Trophoblast cell (in vitro differentiated cells and primary cell): ENCODE data around the gene AGPAT3.

Experiments
- DNase-seq, 2 donors: peaks; one replicate each; pipeline ENCODE4 v3.0.0-alpha.2; 2016
- H2AFZ ChIP-seq: 2 replicates; pipeline ENCODE4 v1.6.1; 2013; ENCODE audit warnings: low read length, moderate library complexity, mild to moderate bottlenecking; ENCODE audit not compliant: insufficient read depth, poor library complexity
- H2AK5ac ChIP-seq: 2 replicates; pipeline ENCODE4 v1.6.1; 2013; ENCODE audit warnings: mild to moderate bottlenecking, low read length
- H2BK120ac ChIP-seq: 2 replicates; pipeline ENCODE4 v1.6.1; 2013; ENCODE audit warnings: low read length, mild to moderate bottlenecking, moderate library complexity; ENCODE audit not compliant: insufficient read depth, poor library complexity
- H2BK12ac ChIP-seq: 2 replicates; pipeline ENCODE4 v1.6.1; 2013; ENCODE audit warnings: mild to moderate bottlenecking, low read length, moderate library complexity
- H2BK5ac ChIP-seq: 2 replicates; pipeline ENCODE4 v1.6.1; 2013; ENCODE audit warnings: low read length, low read depth, moderate library complexity, mild to moderate bottlenecking; ENCODE audit not compliant: poor library complexity
- H3K14ac ChIP-seq: 2 replicates; pipeline ENCODE4 v1.6.1; 2013; ENCODE audit warnings: mild to moderate bottlenecking, low read length
- H3K18ac ChIP-seq: 2 replicates; pipeline ENCODE4 v1.6.1; 2013; ENCODE audit warnings: mild to moderate bottlenecking, low read length
- H3K23ac ChIP-seq: 2 replicates; pipeline ENCODE4 v1.6.1; 2013; ENCODE audit warnings: low read length
- H3K27ac ChIP-seq: 2 replicates; pipeline ENCODE4 v1.5.1; 2013; ENCODE audit warnings: low read depth, mild to moderate bottlenecking, inconsistent platforms, low read length, moderate library complexity
- H3K27me3 ChIP-seq: 2 replicates; pipeline ENCODE4 v1.6.1; 2013; ENCODE audit warnings: inconsistent platforms, mild to moderate bottlenecking, low read length, moderate library complexity; ENCODE audit not compliant: insufficient read depth
- H3K36me3 ChIP-seq, 2 experiments: 1 replicate in 1 of 2; 2 replicates in 1 of 2; pipeline ENCODE4 v1.6.1; 2013; ENCODE audit warnings: low read length in 2 of 2, mild to moderate bottlenecking in 2 of 2, moderate library complexity in 1 of 2; ENCODE audit not compliant: insufficient read depth in 2 of 2, control insufficient read depth in 1 of 2
- H3K4ac ChIP-seq: 2 replicates; pipeline ENCODE4 v1.6.1; 2013; ENCODE audit warnings: low read depth, mild to moderate bottlenecking, low read length, moderate library complexity
- H3K4me1 ChIP-seq, 2 experiments: 1 replicate in 1 of 2; 2 replicates in 1 of 2; pipeline ENCODE4 v1.6.1; 2013; ENCODE audit warnings: low read length in 2 of 2, mild to moderate bottlenecking in 2 of 2, moderate library complexity in 1 of 2; ENCODE audit not compliant: insufficient read depth in 2 of 2, control insufficient read depth in 1 of 2
- H3K4me2 ChIP-seq: 2 replicates; pipeline ENCODE4 v1.6.1; 2013; ENCODE audit warnings: inconsistent platforms, mild to moderate bottlenecking, low read length, moderate library complexity
- H3K4me3 ChIP-seq: 2 replicates; pipeline ENCODE4 v1.5.1; 2013; ENCODE audit warnings: mild to moderate bottlenecking, low read depth, low read length, inconsistent platforms
- H3K79me1 ChIP-seq: one replicate; pipeline ENCODE4 v1.6.1; 2013; ENCODE audit warnings: low read length
- H3K79me2 ChIP-seq: 2 replicates; pipeline ENCODE4 v1.6.1; 2013; ENCODE audit warnings: low read length, mild to moderate bottlenecking; ENCODE audit not compliant: control insufficient read depth, insufficient read depth, poor library complexity
- H3K9ac ChIP-seq: 2 replicates; pipeline ENCODE4 v1.6.1; 2013; ENCODE audit warnings: mild to moderate bottlenecking, low read length
- H3K9me3 ChIP-seq: 2 replicates; pipeline ENCODE4 v1.6.1; 2013; ENCODE audit warnings: low read depth, mild to moderate bottlenecking, control low read depth, inconsistent platforms, low read length; ENCODE audit not compliant: insufficient read depth
- H4K12ac ChIP-seq: 2 replicates; pipeline ENCODE4 v1.6.1; 2013; ENCODE audit warnings: low read depth, mild to moderate bottlenecking, low read length, moderate library complexity
- H4K8ac ChIP-seq: 2 replicates; pipeline ENCODE4 v1.6.1; 2013; ENCODE audit warnings: low read depth, mild to moderate bottlenecking, low read length, moderate library complexity
- H4K91ac ChIP-seq: one replicate; pipeline ENCODE4 v1.6.1; 2013; ENCODE audit warnings: low read depth, mild to moderate bottlenecking, low read length, moderate library complexity
- WGBS: extraction: QIAGEN DNeasy Blood & Tissue Kit; methylation state at CpG from one replicate; pipeline ENCODE4 v1.1.7; 2013; ENCODE audit warnings: missing lambda C conversion rate; ENCODE audit not compliant: insufficient read length, insufficient coverage; ENCODE audit errors: extremely low coverage; 5-methylcytosine and 5-hydroxymethylcytosine counted together

AGPAT3 gene

DNA sequence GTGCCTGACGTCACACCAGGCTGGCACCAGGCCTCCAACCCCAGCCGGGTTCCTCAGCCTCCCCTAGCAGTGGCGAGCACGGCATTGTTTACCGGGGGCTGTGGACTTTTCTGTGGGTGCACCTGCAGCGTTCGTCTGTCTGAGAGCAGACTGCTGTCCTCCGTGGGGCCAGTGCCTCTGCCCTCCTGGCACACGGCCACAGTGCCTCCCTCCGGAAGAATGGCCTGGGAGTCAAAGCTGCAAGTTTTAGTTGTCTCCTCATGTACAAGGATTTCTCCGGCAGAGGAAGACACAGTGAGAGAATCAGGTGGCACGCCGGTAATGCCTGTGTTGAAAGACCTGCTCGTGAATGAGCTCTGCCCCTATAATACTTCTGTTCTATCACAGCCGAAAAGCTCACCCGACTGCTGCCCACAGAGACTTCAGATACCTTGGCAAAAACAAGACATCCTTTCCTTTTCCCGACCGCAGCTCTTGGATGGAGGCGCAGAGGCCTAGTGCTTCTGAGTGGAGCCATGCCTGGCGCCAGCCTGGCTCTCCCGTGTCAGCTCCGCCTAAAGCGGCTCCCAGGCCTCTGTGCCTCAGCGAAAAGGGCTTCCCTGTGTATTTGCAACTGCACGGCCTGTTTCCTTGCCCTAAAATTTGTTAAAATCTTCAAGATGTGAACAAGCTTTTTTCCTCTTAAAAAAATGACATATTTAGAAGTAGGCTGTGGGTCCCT is 71.4 kb downstream of the AGPAT3 start:
- no peaks in the 10 kb centered on the region for H3K27me3 ChIP-seq
- H2AK5ac ChIP-seq, result no peak overlapping the region
- H3K14ac ChIP-seq, result no peak overlapping the region
- peaks cover 5% of the 10 kb centered on the region for H3K9me3 ChIP-seq
- H3K4me2 ChIP-seq, result no peak overlapping the region
- H3K4me3 ChIP-seq, result no peak overlapping the region
- no peak overlapping the region for H2AFZ ChIP-seq
- DNase-seq, result no peak
- no peak overlapping the region for H2BK5ac ChIP-seq
- no peak overlapping the region for H3K9ac ChIP-seq
- H3K4ac ChIP-seq, result no peak overlapping the region
- no peak overlapping the region for H3K23ac ChIP-seq
- H3K36me3 ChIP-seq, result no peaks in the 10 kb centered on the region
- H2BK12ac ChIP-seq, result no peak overlapping the region
- H4K8ac ChIP-seq, result no peak overlapping the region
- H3K27ac ChIP-seq, result no peak overlapping the region
- no CpG with 5 or more reads among the region's 25 CpGs for WGBS
- no peaks in the 10 kb centered on the region for H3K79me1 ChIP-seq
- H3K4me1 ChIP-seq, result no peaks in the 10 kb centered on the region
- no peak overlapping the region for H3K18ac ChIP-seq
- no peak overlapping the region for H4K91ac ChIP-seq
- no peak overlapping the region for H2BK120ac ChIP-seq
- no peaks in the 10 kb centered on the region for H3K79me2 ChIP-seq
- H4K12ac ChIP-seq, result no peak overlapping the region

DNA sequence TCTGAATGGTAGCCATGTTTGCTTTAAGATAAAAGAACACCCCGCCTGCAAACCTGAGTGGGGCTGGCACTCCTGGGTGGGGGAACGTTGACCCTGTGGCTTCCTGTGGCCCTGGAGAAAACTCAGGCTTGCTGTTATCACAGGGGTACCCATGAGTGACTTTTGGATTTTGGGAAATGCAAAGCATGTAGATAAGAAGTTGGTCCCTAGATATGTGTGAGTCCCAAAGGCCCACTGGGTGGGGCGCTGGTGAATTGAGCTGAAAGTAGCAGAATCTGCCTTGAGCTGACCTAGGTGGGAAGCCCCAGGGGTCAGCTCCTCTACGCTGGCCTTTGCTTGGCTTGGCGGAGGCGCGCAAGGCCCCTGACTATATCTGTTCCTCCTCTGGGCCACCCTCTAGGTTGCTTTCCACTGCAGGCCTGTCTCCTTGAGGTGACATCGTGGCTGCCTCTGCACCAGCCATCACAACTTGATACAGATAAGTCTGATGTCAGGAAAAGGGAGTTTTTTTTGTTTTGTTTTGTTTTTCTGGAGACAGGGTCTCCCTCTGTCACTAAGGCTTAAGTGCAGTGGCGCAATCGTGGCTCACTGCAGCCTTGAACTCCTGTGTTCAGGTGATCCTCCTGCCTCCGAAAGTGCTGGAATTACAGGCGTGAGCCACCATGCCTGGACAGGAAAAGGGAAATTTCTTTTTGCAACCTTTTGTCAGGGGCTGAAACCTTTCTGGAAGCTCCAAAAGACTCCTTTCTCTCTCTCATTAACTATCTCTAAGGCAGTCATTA is 72.2 kb downstream of the AGPAT3 start:
- WGBS, result no CpG with 5 or more reads among the region's 12 CpGs
- H2AFZ ChIP-seq, result no peak overlapping the region
- no peak overlapping the region for H2BK120ac ChIP-seq
- peaks cover 5% of the 10 kb centered on the region for H3K9me3 ChIP-seq
- no peak overlapping the region for H3K18ac ChIP-seq
- H3K4me2 ChIP-seq, result no peak overlapping the region
- no peaks in the 10 kb centered on the region for H3K79me1 ChIP-seq
- no peak overlapping the region for H2BK5ac ChIP-seq
- no peaks in the 10 kb centered on the region for H3K36me3 ChIP-seq
- no peaks in the 10 kb centered on the region for H3K4me1 ChIP-seq
- H3K14ac ChIP-seq, result no peak overlapping the region
- no peak overlapping the region for H2AK5ac ChIP-seq
- H2BK12ac ChIP-seq, result no peak overlapping the region
- no peak overlapping the region for H4K8ac ChIP-seq
- no peak overlapping the region for H3K9ac ChIP-seq
- H4K91ac ChIP-seq, result no peak overlapping the region
- H4K12ac ChIP-seq, result no peak overlapping the region
- H3K23ac ChIP-seq, result no peak overlapping the region
- no peak overlapping the region for H3K4ac ChIP-seq
- H3K4me3 ChIP-seq, result no peak overlapping the region
- no peaks in the 10 kb centered on the region for H3K27me3 ChIP-seq
- H3K79me2 ChIP-seq, result no peaks in the 10 kb centered on the region
- H3K27ac ChIP-seq, result no peak overlapping the region
- no peak for DNase-seq

DNA sequence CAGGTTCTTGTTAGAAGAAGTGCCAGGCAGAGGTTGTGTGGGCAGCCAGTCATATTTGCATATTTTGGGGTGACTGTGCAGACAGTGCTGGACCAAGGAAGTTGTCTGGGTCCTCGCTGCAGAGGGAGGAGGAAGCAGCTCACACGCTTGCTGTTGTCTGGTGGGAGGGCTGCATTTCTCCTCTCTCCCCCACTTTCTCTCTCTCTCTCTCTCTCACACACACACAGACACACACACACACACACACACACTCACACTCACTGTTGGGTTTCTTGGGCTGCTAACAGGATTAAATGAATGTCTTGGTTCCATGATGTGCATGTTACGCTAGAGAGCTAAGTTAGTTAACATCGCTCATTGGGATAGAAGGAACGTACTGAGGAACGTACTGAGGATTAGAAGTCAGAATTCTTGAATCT is 72.9 kb downstream of the AGPAT3 start:
- no peak overlapping the region for H3K4ac ChIP-seq
- H3K18ac ChIP-seq, result no peak overlapping the region
- H3K4me1 ChIP-seq, result no peaks in the 10 kb centered on the region
- no peak overlapping the region for H2BK12ac ChIP-seq
- no peak overlapping the region for H4K8ac ChIP-seq
- H3K14ac ChIP-seq, result no peak overlapping the region
- H3K79me2 ChIP-seq, result no peaks in the 10 kb centered on the region
- no peaks in the 10 kb centered on the region for H3K36me3 ChIP-seq
- no peak overlapping the region for H2AFZ ChIP-seq
- no peak overlapping the region for H2BK5ac ChIP-seq
- no peak overlapping the region for H4K91ac ChIP-seq
- H3K9ac ChIP-seq, result no peak overlapping the region
- H3K27ac ChIP-seq, result no peak overlapping the region
- H3K4me3 ChIP-seq, result no peak overlapping the region
- no peaks in the 10 kb centered on the region for H3K79me1 ChIP-seq
- DNase-seq, result no peak
- H2BK120ac ChIP-seq, result no peak overlapping the region
- peaks cover 5% of the 10 kb centered on the region for H3K9me3 ChIP-seq
- no peak overlapping the region for H4K12ac ChIP-seq
- no peaks in the 10 kb centered on the region for H3K27me3 ChIP-seq
- no CpG with 5 or more reads among the region's 6 CpGs for WGBS
- H3K23ac ChIP-seq, result no peak overlapping the region
- H3K4me2 ChIP-seq, result no peak overlapping the region
- H2AK5ac ChIP-seq, result no peak overlapping the region

DNA sequence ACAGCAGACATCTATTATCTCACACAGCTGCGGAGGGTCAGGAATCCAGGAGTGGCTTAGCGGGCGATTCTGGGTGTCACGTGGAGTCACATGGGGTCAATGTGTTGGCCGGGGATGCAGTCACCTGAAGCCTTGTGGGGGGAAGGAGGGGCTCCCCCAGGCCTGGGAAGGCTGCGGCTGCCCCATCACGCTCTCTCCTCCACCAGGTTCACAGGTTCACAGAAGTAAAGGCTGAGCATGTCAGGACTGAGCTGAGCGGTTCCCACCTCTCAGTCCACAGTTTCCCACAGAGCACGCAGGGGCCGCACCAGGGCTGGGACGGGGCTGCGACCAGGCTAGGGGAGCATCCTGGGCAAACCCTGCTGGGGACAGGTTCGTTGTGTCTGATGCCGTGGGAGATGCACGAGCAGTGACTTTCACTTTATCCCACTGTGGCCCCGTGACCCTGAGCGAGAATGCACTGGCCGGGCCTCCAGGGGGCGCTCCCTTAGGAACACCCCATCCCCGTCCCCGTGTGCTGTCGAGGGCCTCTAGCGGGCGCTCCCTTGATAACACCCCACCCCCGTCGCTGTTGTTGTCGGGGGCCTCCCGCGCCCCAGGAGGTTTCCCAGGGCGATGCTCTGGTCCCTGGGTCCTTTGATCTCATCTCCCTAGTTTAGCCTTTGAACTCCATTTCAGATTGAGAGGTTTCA is 73.9 kb downstream of the AGPAT3 start:
- Histone ChIP-seq H3K9me3 (peaks cover 5% of the 10 kb centered on the region), H3K23ac (no peak overlapping the region)

More for the DNA sequence above, 73.9 kb downstream of the AGPAT3 start:
- no peak overlapping the region for H3K9ac ChIP-seq
- H2AK5ac ChIP-seq, result no peak overlapping the region
- H3K14ac ChIP-seq, result no peak overlapping the region
- peak; percentile 41 to 63 for DNase-seq
- H4K91ac ChIP-seq, result no peak overlapping the region
- peak overlapping the region; percentile 34 for H3K4me2 ChIP-seq
- H3K27ac ChIP-seq, result no peak overlapping the region
- H3K79me1 ChIP-seq, result no peaks in the 10 kb centered on the region
- no peaks in the 10 kb centered on the region for H3K79me2 ChIP-seq
- no peaks in the 10 kb centered on the region for H3K36me3 ChIP-seq
- no peak overlapping the region for H4K8ac ChIP-seq
- H3K27me3 ChIP-seq, result no peaks in the 10 kb centered on the region
- peak overlapping the region; percentile 37 for H2AFZ ChIP-seq
- H3K4me1 ChIP-seq, result no peaks in the 10 kb centered on the region
- peak overlapping the region; percentile 10 for H4K12ac ChIP-seq
- no peak overlapping the region for H3K4me3 ChIP-seq
- no peak overlapping the region for H2BK12ac ChIP-seq
- no peak overlapping the region for H3K18ac ChIP-seq
- WGBS, result no CpG with 5 or more reads among the region's 30 CpGs
- H2BK120ac ChIP-seq, result no peak overlapping the region
- no peak overlapping the region for H2BK5ac ChIP-seq
- H3K4ac ChIP-seq, result no peak overlapping the region
